Measurements from ENCODE around the gene ILK.
A peak's percentile ranks its signal among the peaks of the same experiment; 100 is the strongest.

The ILK gene

GRCh38 chr11:6622261-6623171, 18.9 kb downstream of the ILK start:
- no peak for DNase-seq

GRCh38 chr11:6623391-6624363, 20.1 kb downstream of the ILK start:
- no peak for DNase-seq

GRCh38 chr11:6625156-6625831, 21.7 kb downstream of the ILK start:
- no peak for DNase-seq

GRCh38 chr11:6625832-6626420, 22.4 kb downstream of the ILK start:
- DNase-seq = no peak

GRCh38 chr11:6626971-6627761, 23.6 kb downstream of the ILK start:
- no peak for DNase-seq

- DNase-seq = no peak
Measured at GRCh38 chr11:6627762-6628241, 24.2 kb downstream of the ILK start.

- DNase-seq = no peak
Measured at GRCh38 chr11:6628526-6628925, 25.0 kb downstream of the ILK start.

- no peak for DNase-seq
Measured at GRCh38 chr11:6629573-6629891, 26.0 kb downstream of the ILK start.

GRCh38 chr11:6629892-6630631, 26.5 kb downstream of the ILK start:
- no peak for DNase-seq

- DNase-seq = no peak
Measured at GRCh38 chr11:6630632-6631291, 27.2 kb downstream of the ILK start.

- no peak for DNase-seq
Measured at GRCh38 chr11:6631361-6631890, 27.9 kb downstream of the ILK start.

- DNase-seq = no peak
Measured at GRCh38 chr11:6632116-6633073, 28.8 kb downstream of the ILK start.

- peak; percentile 22 for DNase-seq
Measured at GRCh38 chr11:6633422-6634408, 30.1 kb downstream of the ILK start.

- no peak for DNase-seq
Measured at GRCh38 chr11:6634534-6634933, 31.0 kb downstream of the ILK start.

- DNase-seq = peak; percentile 22
Measured at GRCh38 chr11:6635082-6635932, 31.7 kb downstream of the ILK start.

- DNase-seq = peak; percentile 16
Measured at GRCh38 chr11:6636480-6636879, 32.9 kb downstream of the ILK start.

GRCh38 chr11:6637871-6638270, 34.3 kb downstream of the ILK start:
- DNase-seq = no peak
